GM10266 (cell line): ENCODE measurements around the gene TWF2.

Experiments
- DNase-seq: peaks from one replicate; pipeline ENCODE4 v3.0.0; 2012; ENCODE audit errors: extremely low spot score
- CTCF ChIP-seq: IDR thresholded peaks from 2 replicates; pipeline ENCODE4 v1.5.1; 2012; ENCODE audit warnings: mild to moderate bottlenecking, low read depth; ENCODE audit not compliant: control insufficient read depth, insufficient read depth; ENCODE audit errors: missing control alignments

TWF2 gene

DNA sequence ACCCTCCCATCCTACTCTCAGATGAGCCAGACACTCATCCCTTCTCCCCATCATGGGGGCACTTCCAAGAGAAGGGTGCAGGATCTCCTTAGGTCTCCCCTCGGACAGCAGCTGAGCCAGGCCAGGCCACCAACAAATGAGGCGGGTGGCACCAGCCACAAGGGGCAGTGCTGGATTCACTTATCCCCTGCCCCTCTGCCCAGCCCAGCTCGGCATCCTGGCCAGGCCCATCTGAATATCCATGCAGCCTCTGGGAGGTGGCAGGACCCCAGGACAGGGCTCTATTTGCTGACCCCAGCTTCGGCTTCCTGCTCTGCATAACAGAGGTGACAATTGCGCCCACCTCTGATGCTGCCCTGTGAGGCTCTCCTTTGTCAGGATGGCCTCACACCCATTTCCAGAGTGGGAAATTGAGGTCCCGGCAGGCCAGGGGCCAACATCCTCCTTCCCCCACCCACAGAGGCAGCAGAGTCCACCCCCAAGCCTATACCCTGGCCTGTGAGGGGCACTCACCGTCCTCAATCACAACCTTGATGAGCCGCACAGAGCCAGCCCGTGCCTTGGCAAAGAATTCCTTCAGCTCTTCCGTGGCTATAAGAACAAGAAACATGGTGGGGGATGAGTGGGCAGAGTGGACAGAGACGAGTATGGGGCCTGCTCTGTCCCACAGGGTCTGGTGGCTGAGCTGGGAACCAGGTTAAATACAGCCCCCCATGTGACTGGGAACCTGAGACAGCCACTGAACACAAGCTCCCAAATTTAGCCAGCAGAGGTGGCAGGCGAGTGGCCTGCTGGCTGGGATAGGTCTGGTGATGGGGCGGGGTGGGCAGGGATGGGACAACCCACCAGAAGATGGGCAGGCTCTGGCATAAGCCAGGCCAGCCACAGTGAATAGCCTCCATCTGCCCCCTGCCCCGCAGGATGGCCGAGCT is 4.2 kb downstream of the TWF2 start:
- TF ChIP-seq CTCF = peak; percentile 3
- DNase-seq = no peak

DNA sequence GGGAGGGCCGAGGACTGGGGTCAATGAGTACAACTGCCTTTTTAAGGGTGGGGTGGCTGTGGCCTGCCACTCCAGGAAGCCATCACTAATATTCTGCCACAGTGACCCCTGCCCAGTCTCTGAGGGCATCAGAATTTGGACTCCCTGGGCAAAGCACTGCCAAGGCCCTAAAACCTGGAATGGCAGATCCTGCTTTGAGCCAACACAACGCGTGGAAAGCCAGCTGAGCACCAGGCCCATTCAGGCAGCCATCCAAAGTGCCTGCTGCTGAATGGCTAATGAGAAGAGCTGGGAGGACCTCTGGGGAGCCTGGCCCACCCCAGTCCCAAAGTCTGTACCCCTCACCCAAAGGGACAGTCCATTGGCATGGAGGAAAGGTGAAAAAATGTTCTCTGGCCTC is 5.0 kb downstream of the TWF2 start:
- no peak for DNase-seq
- TF ChIP-seq CTCF = no peak

- DNase-seq = no peak
- TF ChIP-seq CTCF = no peak
These were observed 5.8 kb downstream of the TWF2 start for GRCh38 chr3:52233108-52233591.

DNA sequence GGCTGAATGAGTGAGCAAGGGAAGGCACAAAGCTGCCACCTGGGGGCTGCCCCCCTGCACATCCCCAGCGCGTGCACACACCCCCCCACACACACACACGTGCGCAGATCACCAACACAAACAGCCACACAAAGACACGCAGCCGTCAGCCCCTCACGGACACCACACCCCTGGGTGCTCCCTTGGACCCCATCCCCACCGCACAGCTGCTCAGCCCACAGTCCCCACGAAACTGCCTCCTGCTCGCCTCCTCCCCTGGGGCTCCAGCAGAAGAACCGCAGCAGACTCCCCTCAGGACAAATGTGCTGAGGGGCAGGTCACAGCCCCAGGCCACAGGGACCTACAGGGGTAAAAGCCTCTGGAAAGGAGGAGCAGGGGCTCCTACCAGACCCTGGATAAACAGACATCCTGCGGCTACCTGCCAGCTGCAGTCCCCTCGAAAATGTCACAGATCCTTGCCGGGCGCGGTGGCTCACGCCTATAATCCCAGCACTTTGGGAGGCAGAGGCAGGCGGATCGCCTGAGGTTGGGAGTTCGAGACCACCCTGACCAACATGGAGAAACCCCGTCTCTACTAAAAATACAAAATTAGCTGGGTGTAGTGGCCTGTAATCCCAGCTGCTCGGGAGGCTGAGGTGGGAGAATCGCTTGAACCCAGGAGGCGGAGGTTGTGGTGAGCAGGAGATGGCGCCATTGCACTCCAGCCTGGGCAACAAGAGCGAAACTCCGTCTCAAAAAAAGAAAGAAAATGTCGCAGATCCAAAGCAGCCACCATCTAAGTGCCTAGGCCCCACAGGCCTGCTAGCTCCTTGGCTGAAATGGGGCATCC is 6.5 kb downstream of the TWF2 start:
- TF ChIP-seq CTCF = no peak
- no peak for DNase-seq

DNA sequence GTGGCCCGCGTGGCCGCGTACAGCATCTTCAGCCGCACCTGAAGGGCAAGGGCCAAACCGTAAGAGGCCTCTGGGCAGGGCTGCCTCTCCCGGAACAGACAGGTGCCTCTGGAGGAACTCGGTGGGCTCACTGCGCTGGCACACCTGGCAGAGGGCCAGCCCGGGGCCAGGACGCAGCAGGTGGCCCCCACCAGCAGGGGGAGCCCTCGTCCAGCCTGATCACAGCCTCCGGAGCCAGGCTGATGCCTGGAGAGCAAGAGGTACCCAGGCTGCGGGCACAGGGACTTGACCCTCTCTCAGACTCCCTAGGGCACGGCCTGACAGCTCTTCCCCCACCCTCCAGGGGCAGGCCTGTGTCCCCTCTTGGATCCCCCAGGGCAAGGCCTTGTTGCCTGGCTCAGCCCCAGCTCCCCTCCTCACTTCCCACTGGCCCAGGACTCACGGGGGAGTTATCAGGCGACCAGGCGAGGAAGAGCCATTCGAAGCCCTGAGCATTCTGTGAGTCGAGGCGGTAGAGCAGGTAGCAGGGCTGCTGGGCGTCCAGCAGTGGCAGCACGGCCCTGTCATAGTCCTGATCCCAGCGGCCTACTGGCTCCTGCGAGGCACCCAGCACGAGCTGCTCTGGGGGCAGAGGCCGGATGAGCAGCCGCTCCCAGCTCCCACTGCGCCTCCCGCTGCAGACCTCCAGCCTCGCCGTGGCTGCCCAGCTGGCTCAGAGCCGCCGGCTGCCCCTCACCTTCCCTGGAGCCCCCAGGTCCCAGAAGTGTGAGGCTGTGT is 7.3 kb downstream of the TWF2 start:
- TF ChIP-seq CTCF = peak; percentile 91
- DNase-seq = peak; percentile 83

GRCh38 chr3:52230889-52231499 is 8.0 kb downstream of the TWF2 start:
- DNase-seq = no peak
- TF ChIP-seq CTCF = no peak
